SK-N-SH treated with all-trans-retinoic acid at 6 μM for 48 hours (cell line): ENCODE results near the gene BPIFA1.

Experiments
- ATAC-seq: fragments of 200-7000 bp; cut with Tn5 transposase; 3 replicates; pipeline ENCODE4 v1.9.1; 2020; ENCODE audit warnings: mild to moderate bottlenecking, moderate library complexity
- ARNTL ChIP-seq: fragments of 450-650 bp; formaldehyde crosslinking; IDR thresholded peaks from 2 replicates; pipeline ENCODE4 v1.5.0; 2020; ENCODE audit warnings: low read depth, mild to moderate bottlenecking, moderate library complexity, borderline replicate concordance
- BACH2 ChIP-seq: fragments of 250-450 bp; sonication (Bioruptor Pico); IDR thresholded peaks from 2 replicates; pipeline ENCODE4 v1.9.0; 2021; ENCODE audit warnings: mild to moderate bottlenecking, borderline replicate concordance
- CREB5 ChIP-seq: fragments of 250-450 bp; sonication (Bioruptor Pico); IDR thresholded peaks from 2 replicates; pipeline ENCODE4 v1.5.1; 2020; ENCODE audit warnings: low read depth, mild to moderate bottlenecking, moderate library complexity
- CSDC2 ChIP-seq: fragments of 250-450 bp; sonication (Bioruptor Pico); IDR thresholded peaks from 2 replicates; pipeline ENCODE4 v1.5.0; 2020; ENCODE audit warnings: mild to moderate bottlenecking, moderate library complexity
- ESRRG ChIP-seq: fragments of 250-450 bp; sonication (Bioruptor Pico); IDR thresholded peaks from 2 replicates; pipeline ENCODE4 v1.6.1; 2021; ENCODE audit warnings: mild to moderate bottlenecking
- GLIS3 ChIP-seq: fragments of 250-450 bp; sonication (Bioruptor Pico); IDR thresholded peaks from 2 replicates; pipeline ENCODE4 v1.5.0; 2020; ENCODE audit warnings: mild to moderate bottlenecking, moderate library complexity
- ISL1 ChIP-seq: fragments of 250-450 bp; sonication (Bioruptor Pico); IDR thresholded peaks from 2 replicates; pipeline ENCODE4 v2.1.2; 2022; ENCODE audit warnings: mild to moderate bottlenecking, moderate library complexity
- OSR1 ChIP-seq: fragments of 250-450 bp; sonication (Bioruptor Pico); IDR thresholded peaks from 2 replicates; pipeline ENCODE4 v1.8.0; 2022; ENCODE audit warnings: moderate library complexity, mild to moderate bottlenecking, inconsistent platforms
- PATZ1 ChIP-seq: fragments of 250-450 bp; sonication (Bioruptor Pico); IDR thresholded peaks from 2 replicates; pipeline ENCODE4 v1.8.0; 2020; ENCODE audit warnings: mild to moderate bottlenecking, moderate library complexity, borderline replicate concordance
- POU6F1 ChIP-seq: fragments of 250-450 bp; sonication (Bioruptor Pico); IDR thresholded peaks from 2 replicates; pipeline ENCODE4 v1.8.0; 2021; ENCODE audit warnings: low read depth, mild to moderate bottlenecking, moderate library complexity, borderline replicate concordance
- PPARA ChIP-seq: fragments of 250-450 bp; sonication (Bioruptor Pico); IDR thresholded peaks from 2 replicates; pipeline ENCODE4 v1.5.0; 2020; ENCODE audit warnings: mild to moderate bottlenecking, borderline replicate concordance
- RARB ChIP-seq: fragments of 250-450 bp; sonication (Bioruptor Pico); IDR thresholded peaks from 2 replicates; pipeline ENCODE4 v1.8.0; 2021; ENCODE audit warnings: mild to moderate bottlenecking, moderate library complexity
- TOX ChIP-seq: fragments of 250-450 bp; sonication (Bioruptor Pico); IDR thresholded peaks from 2 replicates; pipeline ENCODE4 v1.8.0; 2021; ENCODE audit warnings: mild to moderate bottlenecking, moderate library complexity, borderline replicate concordance
- TSHZ2 ChIP-seq: fragments of 250-450 bp; sonication (Bioruptor Pico); IDR thresholded peaks from 2 replicates; pipeline ENCODE4 v1.5.0; 2020; ENCODE audit warnings: mild to moderate bottlenecking, moderate library complexity
- ZFP3 ChIP-seq: fragments of 250-450 bp; sonication (Bioruptor Pico); IDR thresholded peaks from 2 replicates; pipeline ENCODE4 v1.5.0; 2020; ENCODE audit warnings: mild to moderate bottlenecking, moderate library complexity
- ZNF70 ChIP-seq: fragments of 450-650 bp; formaldehyde crosslinking; IDR thresholded peaks from 2 replicates; pipeline ENCODE4 v1.5.0; 2020; ENCODE audit warnings: mild to moderate bottlenecking, moderate library complexity
- ZNF8 ChIP-seq: fragments of 450-650 bp; formaldehyde crosslinking; IDR thresholded peaks from 2 replicates; pipeline ENCODE4 v1.5.0; 2020; ENCODE audit warnings: mild to moderate bottlenecking, moderate library complexity
- TF ChIP-seq, protein P1 (sequence below): fragments of 250-450 bp; sonication (Bioruptor Pico); IDR thresholded peaks from 2 replicates; pipeline ENCODE4 v1.5.1; 2021; ENCODE audit warnings: mild to moderate bottlenecking, moderate library complexity

BPIFA1 gene

DNA sequence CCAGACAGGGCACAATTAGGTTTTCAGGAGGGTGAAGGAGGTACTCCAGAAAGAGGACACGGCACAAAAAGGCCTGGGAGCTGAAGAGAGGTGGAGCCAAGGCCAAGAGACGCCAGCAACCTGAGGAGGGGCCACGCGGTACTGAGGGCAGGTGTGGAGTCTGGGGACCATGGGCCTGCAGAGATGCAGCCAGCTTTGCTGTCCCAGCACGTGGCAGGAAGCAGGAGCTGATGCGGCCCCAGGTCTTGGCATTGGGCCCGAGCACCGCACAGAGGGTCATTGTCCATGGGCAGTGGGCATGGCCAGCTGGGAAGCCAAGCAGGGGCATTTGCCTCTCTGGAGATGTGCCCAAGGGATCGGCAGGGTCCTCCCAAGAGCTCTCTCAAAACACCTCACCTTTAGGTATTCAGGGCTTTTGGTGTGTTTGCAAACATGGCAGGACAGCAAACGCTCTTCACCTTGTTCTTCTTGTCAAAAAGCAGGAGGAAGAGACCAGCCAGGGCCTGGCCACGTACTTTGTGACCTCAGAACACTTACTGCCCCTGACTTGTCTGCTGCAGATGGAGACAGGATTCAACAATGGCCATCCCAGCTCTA lies 45.9 kb downstream of the BPIFA1 start:
- no peak for ATAC-seq
- no peak for TF ChIP-seq ZNF8 (CRISPR knock-in tag)
- no peak for TF ChIP-seq TSHZ2
- no peak for TF ChIP-seq POU6F1 (CRISPR knock-in tag)
- TF ChIP-seq TOX (CRISPR knock-in tag) = no peak
- no peak for TF ChIP-seq PATZ1 (CRISPR knock-in tag)
- TF ChIP-seq, all 23 proteins: peak for 0

- TF ChIP-seq GLIS3 (CRISPR knock-in tag) (no peak), PATZ1 (CRISPR knock-in tag) (no peak), ESRRG (CRISPR knock-in tag) (no peak), TOX (CRISPR knock-in tag) (no peak), BACH2 (no peak), ZFP3 (CRISPR knock-in tag) (no peak), OSR1 (CRISPR knock-in tag) (no peak), ISL1 (no peak), ZNF70 (CRISPR knock-in tag) (no peak), TSHZ2 (no peak), PPARA (CRISPR knock-in tag) (no peak), ARNTL (CRISPR knock-in tag) (no peak), CSDC2 (CRISPR knock-in tag) (no peak), CREB5 (CRISPR knock-in tag) (no peak), RARB (CRISPR knock-in tag) (no peak)
- TF ChIP-seq, protein P1, sequence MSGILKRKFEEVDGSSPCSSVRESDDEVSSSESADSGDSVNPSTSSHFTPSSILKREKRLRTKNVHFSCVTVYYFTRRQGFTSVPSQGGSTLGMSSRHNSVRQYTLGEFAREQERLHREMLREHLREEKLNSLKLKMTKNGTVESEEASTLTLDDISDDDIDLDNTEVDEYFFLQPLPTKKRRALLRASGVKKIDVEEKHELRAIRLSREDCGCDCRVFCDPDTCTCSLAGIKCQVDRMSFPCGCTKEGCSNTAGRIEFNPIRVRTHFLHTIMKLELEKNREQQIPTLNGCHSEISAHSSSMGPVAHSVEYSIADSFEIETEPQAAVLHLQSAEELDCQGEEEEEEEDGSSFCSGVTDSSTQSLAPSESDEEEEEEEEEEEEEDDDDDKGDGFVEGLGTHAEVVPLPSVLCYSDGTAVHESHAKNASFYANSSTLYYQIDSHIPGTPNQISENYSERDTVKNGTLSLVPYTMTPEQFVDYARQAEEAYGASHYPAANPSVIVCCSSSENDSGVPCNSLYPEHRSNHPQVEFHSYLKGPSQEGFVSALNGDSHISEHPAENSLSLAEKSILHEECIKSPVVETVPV = no peak
- ATAC-seq = no peak
These were observed 46.6 kb downstream of the BPIFA1 start for GRCh38 chr20:33282196-33282934.
